ENCODE measurements around the gene RNF152. TPM values are rescaled to one million over a fixed set of nuclear protein-coding genes. Genes with fewer than 3 reads are reported as not detected.

The RNF152 gene
- total and polyA plus RNA-seq, 11 donors = 2.8 to 24.0 (median 10.7) TPM

DNA sequence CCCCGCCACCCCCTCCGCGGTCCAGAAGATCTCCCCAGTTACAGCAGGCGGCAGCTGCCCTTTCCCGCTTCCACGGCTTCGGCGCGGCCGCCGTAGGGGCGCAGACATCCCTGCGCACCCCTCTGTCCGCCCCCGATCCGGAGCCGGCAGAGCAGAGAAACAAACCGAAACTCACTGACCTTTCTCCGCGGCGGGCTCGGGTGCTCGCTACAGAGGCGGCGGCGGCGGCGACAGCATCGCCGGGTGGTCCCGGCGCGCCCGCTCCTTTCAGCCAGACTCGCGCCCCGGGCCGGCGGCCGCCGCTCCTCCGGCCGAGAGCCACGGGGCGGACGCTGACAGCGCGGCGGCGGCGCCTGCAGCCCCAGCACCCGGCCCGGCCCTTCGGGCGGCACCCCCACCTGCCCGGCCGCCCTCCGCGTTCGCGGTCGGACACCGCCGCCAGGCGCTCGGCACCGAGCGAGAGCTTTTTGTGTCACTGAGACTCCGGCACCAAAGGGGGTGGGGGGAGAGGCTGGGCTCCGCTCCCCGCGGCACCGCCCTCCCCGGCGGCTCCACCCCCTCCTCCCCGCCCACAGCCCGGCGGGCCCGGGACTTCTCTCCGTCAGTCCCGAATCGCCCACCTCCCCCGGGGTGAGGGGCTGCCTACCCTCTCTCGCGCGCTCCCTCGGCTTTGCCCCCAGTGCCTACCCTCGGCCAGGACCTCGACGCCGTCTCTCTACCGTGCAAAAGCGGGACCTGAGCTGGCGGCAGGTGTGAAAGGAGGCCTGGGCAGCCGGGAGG, 1.4 kb upstream of the RNF152 start:
- WGBS, 4 donors = 0 to 1% (median 1%) methylated on average over 12 to 95 of the region's 95 CpGs
- no peaks in the 10 kb centered on the region for H3K9me3 ChIP-seq
- H3K4me1 ChIP-seq = peaks cover 0 to 43% (median 8%) of the 10 kb centered on the region in 12 donors
- peak overlapping the region; percentile 80 to 97 (median 90) for H3K27ac ChIP-seq
- H3K36me3 ChIP-seq = peaks cover 0 to 20% (median 0%) of the 10 kb centered on the region in 9 donors
- TF ChIP-seq POLR2A (IDR thresholded peaks at IDR 0.05) = peak in 1 of 2 donors; percentile 70
- TF ChIP-seq, protein P1, sequence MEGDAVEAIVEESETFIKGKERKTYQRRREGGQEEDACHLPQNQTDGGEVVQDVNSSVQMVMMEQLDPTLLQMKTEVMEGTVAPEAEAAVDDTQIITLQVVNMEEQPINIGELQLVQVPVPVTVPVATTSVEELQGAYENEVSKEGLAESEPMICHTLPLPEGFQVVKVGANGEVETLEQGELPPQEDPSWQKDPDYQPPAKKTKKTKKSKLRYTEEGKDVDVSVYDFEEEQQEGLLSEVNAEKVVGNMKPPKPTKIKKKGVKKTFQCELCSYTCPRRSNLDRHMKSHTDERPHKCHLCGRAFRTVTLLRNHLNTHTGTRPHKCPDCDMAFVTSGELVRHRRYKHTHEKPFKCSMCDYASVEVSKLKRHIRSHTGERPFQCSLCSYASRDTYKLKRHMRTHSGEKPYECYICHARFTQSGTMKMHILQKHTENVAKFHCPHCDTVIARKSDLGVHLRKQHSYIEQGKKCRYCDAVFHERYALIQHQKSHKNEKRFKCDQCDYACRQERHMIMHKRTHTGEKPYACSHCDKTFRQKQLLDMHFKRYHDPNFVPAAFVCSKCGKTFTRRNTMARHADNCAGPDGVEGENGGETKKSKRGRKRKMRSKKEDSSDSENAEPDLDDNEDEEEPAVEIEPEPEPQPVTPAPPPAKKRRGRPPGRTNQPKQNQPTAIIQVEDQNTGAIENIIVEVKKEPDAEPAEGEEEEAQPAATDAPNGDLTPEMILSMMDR (IDR thresholded peaks at IDR 0.05) = peak; percentile 7 to 67 (median 46)
- intact Hi-C loops (cut with DNase I) = loop anchor here (1.0 to 10.0 kb wide), 17 partner anchors 62 to 342 kb away; no protein-coding TSS in a partner anchor
- H3K27me3 ChIP-seq = peaks cover 0 to 38% (median 0%) of the 10 kb centered on the region in 9 donors
- H3K4me3 ChIP-seq = peak overlapping the region; percentile 74 to 99 (median 93)
- DNase-seq (peak; percentile 87 to 92 (median 89)), ATAC-seq (peak; percentile 92 to 95 (median 94))

DNA sequence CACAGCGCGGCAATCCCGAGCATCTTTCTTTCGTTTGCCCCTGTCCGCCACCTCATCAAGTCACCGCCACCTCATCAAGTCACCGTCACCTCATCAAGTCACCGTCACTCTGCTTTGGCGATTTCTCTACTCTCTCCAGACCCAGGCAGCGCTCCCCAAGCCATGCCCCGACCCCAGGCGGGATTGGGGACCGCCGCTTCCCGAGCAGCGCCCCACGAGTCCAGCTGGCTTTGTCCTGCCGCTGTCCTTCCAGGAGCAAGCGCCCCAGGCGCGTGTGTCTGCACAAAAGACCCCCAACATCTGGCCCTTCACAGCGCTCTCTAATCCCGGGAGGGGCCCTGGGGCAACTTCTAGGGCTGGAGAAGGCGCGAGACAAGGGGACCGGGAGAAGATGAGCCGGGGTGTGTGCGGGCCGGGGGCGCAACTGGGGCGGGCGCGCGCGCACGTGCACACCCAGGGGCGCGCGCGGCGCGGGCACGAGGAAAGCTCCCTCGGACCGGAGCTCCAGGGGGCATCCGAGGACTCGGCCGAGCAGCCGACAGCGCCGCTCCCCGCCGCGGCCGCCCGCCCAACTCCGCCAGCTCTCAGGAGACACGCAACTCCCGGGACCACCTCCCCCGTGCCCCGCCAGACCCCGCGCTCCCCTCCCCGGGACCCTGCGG, 633 bp upstream of the RNF152 start:
- H3K9me3 ChIP-seq = no peaks in the 10 kb centered on the region
- H3K4me1 ChIP-seq = peaks cover 0 to 49% (median 11%) of the 10 kb centered on the region in 12 donors
- 0 to 1% (median 1%) methylated on average over 34 to 65 of the region's 65 CpGs for WGBS, 4 donors
- intact Hi-C loops (cut with DNase I) = loop anchor here (2.0 to 10.0 kb wide), 13 partner anchors 61 to 341 kb away; no protein-coding TSS in a partner anchor
- peak; percentile 61 to 79 (median 66) for DNase-seq
- peak overlapping the region; percentile 80 to 97 (median 90) for H3K27ac ChIP-seq
- TF ChIP-seq, protein P1 (IDR thresholded peaks at IDR 0.05) = peak in 4 of 12 donors; percentile 10 to 45 (median 21)
- no peak for TF ChIP-seq POLR2A (IDR thresholded peaks at IDR 0.05)
- peak overlapping the region; percentile 74 to 99 (median 93) for H3K4me3 ChIP-seq
- peaks cover 0 to 38% (median 0%) of the 10 kb centered on the region in 9 donors for H3K27me3 ChIP-seq
- peaks cover 0 to 23% (median 0%) of the 10 kb centered on the region in 9 donors for H3K36me3 ChIP-seq
- ATAC-seq = peak in 3 of 4 donors; percentile 27 to 52 (median 50)

DNA sequence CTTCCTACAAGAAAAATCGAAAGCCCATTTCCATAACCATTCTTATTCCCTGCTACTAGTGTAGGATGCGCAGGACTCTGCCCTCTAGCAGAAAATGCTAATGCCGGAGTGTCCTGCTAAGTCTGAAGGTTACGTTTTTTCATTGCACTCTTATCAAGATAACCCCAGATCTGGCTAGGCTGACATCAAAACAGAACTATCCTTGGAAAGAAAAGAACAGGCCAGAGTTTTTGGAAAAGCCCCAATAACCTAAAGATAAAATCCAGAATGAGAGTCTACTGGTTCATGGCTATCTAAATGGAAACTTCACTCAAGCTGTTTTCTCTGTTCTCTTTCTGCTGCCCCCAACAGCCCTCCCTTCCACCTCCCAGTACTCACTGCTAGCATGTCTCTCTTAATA, 913 bp downstream of the RNF152 start:
- peak overlapping the region in 11 of 12 donors; percentile 74 to 99 (median 91) for H3K4me3 ChIP-seq
- TF ChIP-seq, protein P1 (IDR thresholded peaks at IDR 0.05) = peak in 1 of 12 donors; percentile 18
- no peak for TF ChIP-seq POLR2A (IDR thresholded peaks at IDR 0.05)
- no peak for DNase-seq
- peaks cover 0 to 38% (median 0%) of the 10 kb centered on the region in 9 donors for H3K27me3 ChIP-seq
- peaks cover 0 to 52% (median 20%) of the 10 kb centered on the region in 12 donors for H3K4me1 ChIP-seq
- ATAC-seq = no peak
- 50 to 67% (median 61%) methylated on average over 4 of the region's 4 CpGs for WGBS, 4 donors
- peak overlapping the region in 11 of 12 donors; percentile 39 to 97 (median 90) for H3K27ac ChIP-seq
- H3K36me3 ChIP-seq = peaks cover 0 to 35% (median 2%) of the 10 kb centered on the region in 9 donors
- H3K9me3 ChIP-seq = no peaks in the 10 kb centered on the region
- intact Hi-C loops (cut with DNase I) = loop anchor here (2.0 to 10.0 kb wide), 13 partner anchors 60 to 340 kb away; no protein-coding TSS in a partner anchor

Data from heart left ventricle (tissue), 16 donors.